Activated naive CD4-positive, alpha-beta T cell (primary cell): ENCODE measurements around the gene RTN4RL2.

Experiments used
- DNase-seq, 4 experiments: peaks; one replicate each; lab custom pipeline; 2025; lab: John Stamatoyannopoulos, UW

RTN4RL2 gene

GRCh38 chr11:57460022-57460757 is at the start of gene RTN4RL2:
Gene RTN4RL2 (plus strand): TSS chr11:57460528. CDS start chr11:57460866, 338 bp downstream.
- peak in 1 of 4 experiments; percentile 13 for DNase-seq

DNA sequence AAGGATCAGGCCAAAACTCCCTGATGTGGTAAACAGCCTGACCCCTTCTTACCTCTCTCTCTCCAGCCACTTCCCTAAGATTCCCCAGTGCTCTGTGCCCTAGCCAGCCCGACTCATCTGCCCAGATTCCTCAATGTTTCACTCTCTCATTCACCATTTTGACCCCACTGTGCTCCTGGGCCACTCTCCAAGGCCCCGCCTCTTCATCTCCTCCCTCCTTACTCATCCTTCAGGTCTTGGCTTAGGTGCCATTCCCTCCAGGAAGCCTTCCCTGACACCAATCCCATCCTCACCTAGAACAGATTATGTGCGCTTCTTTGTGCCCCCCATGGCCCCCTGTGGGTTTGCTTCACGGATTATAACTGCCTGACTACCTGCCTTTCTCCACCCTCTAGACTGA is 46.6 kb upstream of the RTN4RL2 start:
- no peak for DNase-seq

GRCh38 chr11:57414612-57415212 is 45.6 kb upstream of the RTN4RL2 start:
- DNase-seq: no peak

- DNase-seq: no peak
Observed at GRCh38 chr11:57416436-57416835, 43.9 kb upstream of the RTN4RL2 start.

GRCh38 chr11:57417056-57417455 is 43.3 kb upstream of the RTN4RL2 start:
- DNase-seq: no peak

DNA sequence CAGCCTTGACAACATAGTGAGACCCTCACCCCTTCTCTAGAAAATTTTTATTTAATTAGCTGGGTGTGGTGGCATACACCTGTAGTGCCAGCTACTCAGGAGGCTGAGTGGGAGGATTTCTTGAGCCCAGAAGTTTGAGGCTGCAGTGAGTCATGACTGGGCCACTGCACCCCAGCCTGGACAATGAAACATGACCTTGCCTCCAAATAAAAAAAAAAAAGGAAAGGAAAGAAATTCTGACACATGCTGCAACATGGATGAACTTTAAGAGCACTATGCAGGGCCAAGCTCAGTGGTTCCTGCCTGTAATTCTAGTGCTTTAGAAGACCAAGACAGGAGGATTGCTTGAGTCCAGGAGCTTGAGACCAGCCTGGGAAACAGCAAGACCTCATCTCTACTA is 42.2 kb upstream of the RTN4RL2 start:
- no peak for DNase-seq

- DNase-seq: no peak
Observed at GRCh38 chr11:57419146-57419545, 41.2 kb upstream of the RTN4RL2 start.

- DNase-seq: no peak
Observed at GRCh38 chr11:57421066-57421465, 39.3 kb upstream of the RTN4RL2 start.

DNA sequence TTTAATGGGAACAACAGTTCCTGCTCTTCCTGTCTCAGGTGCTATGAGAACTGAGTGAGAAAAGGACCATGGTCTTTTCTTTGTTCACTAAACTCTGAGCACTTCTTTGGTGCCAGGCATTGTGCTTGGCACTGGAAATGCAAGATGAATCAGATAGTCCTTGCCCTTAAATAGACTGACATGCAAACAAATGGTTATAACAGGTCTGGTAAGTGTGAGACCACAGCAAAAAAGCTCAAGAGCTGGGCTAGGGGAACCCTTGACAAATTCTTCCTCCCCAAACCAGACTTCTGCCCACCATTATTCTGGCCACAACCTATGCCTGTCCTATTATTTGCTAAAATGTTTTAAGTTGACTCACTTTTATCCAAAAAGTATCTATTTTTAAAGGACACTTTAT is 38.5 kb upstream of the RTN4RL2 start:
- no peak for DNase-seq

GRCh38 chr11:57422669-57423068 is 37.7 kb upstream of the RTN4RL2 start:
- no peak for DNase-seq

DNA sequence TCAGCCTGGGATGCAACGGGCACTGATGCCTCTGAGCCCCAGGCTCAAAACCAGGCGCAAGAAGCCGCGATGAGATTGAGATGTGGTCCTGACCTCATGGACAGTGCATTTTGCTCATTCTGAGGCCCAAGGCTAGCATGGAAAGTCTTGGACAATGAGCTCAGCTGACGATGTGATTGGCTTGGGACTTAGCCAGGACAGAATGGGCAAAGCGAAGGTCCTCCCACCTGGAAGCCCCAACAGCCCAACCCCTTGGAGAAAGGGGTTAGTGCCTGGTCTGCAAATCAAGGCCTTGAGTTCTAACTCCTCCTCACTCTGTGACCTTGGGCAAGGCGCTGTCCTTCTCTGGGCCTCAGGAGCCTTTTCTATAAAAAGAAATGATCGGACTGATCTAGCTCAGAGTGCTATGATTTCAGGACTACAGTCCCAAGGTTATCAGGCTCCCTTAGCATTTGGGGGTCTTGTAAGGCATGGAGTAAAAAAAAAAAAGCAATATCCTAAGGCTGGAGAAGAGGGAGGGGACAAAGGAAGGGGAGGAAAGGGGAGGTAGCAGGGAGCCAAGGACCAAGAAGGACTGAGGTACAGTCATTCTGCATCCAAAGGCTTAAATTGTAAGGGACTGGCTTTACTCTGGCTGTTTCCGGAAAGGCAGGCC is 36.1 kb upstream of the RTN4RL2 start:
- DNase-seq: no peak

DNA sequence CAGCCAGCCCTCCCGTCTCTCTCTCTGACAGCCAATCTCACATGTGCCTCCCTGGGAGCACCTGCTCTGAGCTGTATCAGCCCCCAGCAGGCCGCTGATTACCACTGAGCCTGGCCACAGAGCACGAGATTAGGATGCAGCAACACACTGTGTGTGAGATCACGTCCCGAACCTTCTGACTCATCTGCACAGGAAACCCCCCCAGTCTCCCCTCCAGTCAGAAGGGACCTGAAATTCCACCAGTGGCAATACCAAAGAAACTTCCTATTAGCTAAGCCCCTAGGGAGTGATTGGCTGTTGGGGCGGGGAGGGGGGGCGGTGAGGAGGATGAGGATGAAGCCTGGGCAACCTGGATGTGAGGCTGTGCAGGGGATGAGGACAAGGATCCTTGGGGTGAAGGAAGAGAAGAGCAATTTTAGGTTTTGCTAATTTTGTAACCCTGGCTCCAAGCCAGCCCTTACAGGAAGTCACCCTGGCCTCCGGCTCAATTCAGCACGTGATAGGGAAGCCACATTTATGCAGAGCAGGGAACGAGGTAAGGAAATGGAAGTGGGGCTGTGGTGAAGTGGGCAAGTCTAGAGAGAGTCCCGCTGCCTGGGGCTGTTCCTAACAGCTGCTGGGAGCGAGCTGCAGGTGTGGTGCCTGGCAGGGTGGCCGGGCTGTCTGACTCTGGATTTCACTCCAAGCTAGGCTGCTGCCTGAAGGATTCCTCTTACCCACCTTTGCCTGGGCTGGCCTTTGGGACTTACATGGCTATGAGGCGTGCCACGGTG is 35.4 kb upstream of the RTN4RL2 start:
- DNase-seq: peak; percentile 45 to 60 (median 52)

DNA sequence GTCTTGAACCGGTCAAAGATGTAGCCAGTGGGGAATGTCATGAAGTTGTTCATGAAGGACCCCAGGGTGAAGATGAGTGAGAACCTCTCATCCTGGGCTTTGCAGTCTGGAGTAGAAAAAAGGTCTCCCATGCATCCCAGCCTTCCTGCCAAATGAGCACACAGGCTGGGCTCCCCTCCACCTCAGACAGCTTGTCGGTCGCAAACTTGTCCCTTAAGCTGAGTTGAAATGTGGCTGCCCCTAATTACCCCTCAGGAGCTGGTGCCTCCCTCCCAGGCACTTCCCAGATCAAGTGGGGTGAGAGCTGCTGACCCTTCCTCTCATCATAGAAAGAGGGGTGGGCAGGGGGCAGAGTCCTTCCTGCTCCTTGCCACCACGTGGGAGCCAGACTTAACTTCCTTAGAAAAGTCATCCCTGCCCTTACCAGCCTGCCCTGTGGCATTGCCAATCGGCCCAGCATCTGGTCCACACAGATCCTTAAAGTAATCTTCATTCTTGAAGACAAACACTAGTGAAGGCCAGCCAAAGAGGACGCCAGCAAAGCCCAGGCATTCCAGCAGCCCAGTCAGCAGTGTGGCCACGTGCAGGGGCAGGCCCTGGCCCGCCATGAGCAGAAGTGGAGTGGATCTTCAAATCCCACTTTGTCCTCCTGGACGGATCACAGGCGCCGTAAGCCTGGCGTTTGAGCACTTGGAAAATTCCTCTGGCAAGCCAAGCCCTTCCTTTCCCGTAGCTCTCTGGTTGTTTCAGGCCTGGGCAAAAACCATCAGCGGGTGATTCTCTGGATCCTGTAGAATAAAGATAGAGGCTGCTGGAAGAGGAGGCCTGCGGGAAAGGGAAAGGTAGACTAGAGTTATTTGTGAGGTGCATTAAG is 34.5 kb upstream of the RTN4RL2 start:
- no peak for DNase-seq

DNA sequence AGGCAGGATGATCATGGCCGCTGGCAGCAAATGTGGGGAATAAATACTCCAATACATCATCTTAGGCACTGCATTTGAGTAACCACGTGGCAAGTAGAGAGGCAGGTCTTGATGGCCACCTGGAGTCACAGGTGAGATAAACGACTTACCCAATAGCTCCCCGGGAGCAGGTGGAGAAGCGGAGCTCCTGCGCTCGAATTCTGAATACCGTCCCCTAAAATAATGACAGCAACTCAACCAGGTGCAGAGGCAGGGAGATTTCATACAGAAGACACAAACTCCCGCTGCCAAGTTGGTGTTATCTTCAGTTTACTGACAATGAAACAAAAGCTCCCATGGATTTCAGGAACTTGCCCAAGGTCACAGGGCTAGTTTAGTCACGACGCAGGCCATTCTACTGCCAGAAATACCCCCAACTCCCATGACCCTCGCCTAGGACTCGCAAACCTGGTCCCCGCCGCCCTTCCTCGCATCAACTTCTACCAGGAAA is 33.8 kb upstream of the RTN4RL2 start:
- no peak for DNase-seq

- peak; percentile 18 to 57 (median 40) for DNase-seq
Observed at GRCh38 chr11:57426929-57427726, 33.2 kb upstream of the RTN4RL2 start, which contains the start of gene SLC43A3. Gene SLC43A3 (minus strand): TSS chr11:57427121. CDS start chr11:57426172, 949 bp downstream.

DNA sequence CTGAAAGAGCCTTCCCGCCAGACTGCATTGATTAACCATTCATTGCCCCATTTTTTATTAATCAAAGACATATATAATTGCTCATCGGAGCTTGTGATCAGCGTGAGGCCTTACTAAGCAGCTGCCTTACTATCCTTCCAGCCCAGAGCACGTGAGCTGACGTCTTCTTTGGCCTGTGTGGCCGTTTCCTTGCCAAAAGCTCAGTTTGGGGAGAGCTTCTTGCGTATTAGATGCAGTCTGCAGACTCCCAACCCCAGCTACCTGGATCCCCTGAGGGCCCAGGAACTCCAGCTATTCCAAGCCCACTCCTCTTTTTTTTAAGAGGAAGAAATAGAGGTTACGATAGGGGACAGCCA is 32.6 kb upstream of the RTN4RL2 start:
- DNase-seq: no peak

DNA sequence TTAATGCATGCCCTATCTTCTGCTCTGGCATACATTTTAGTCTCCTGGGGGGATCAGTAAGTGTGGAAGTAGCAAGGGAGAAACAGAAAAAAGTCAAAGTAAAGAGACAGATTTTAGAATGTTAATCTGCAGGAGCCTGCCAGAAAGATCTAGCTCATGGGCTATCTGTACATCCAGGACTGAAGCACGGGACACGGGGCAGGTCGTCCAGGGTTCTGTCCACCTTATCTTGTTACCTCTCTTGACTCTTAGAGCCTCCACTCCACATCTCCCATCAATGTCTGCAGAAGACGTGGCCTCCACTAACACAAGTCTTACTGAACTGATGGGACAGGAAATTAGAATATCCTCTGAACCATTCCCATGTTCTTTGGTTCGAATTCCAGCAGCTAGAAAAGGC is 31.7 kb upstream of the RTN4RL2 start:
- no peak for DNase-seq

GRCh38 chr11:57429946-57430345 is 30.4 kb upstream of the RTN4RL2 start:
- no peak for DNase-seq

DNA sequence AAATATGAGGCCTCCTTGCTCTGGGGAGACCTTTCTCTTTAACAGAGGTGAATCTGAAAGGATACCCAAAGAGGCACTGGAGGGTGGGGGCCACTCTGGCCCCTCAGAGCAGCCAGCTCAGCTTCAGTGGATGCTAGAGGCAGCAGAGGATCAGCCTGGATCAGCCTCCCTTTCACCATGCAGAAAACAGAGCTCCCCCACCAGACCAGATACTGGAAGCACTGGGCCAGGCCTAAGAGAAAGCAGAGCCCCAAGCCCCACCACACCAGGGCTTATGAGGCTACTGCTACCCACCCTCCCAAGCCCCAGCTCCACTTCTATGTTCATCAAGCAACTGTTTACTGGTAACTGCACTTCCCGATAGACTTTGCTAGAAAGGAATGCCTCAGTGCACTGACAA is 29.4 kb upstream of the RTN4RL2 start:
- DNase-seq: no peak

DNA sequence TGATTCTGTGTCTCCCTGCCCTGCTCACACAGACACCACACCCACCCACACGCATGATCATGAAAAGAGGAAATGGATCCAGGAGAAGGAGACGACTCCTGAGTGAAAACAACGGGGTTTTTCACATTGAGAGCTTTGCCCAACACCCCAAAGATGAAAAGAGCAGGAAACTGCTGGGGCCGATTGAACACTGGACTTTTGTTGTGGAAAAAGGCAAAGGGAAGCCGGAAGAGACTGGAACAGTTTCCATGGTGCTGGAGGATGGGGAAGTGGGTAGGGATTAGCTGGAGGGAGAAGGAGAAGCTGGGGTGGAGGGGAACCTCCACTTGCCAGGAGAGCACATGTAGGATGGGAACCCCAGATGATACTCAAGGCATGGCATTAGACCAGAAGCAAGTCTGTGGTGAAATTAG is 28.2 kb upstream of the RTN4RL2 start:
- DNase-seq: no peak
